HG03095 (cell line): Measurements from ENCODE around the gene SCAPER.

Source experiments
- ATAC-seq: cut with Tn5 transposase; IDR thresholded peaks from one replicate; pipeline ENCODE4 v1.9.1; 2021; ENCODE audit warnings: moderate library complexity; ENCODE audit not compliant: unreplicated experiment

Gene SCAPER

GRCh38 chr15:76684002-76684401 lies 221.1 kb downstream of the SCAPER start:
- ATAC-seq: no peak

GRCh38 chr15:76682833-76683232 lies 222.3 kb downstream of the SCAPER start:
- no peak for ATAC-seq

GRCh38 chr15:76682259-76682658 lies 222.9 kb downstream of the SCAPER start:
- no peak for ATAC-seq

DNA sequence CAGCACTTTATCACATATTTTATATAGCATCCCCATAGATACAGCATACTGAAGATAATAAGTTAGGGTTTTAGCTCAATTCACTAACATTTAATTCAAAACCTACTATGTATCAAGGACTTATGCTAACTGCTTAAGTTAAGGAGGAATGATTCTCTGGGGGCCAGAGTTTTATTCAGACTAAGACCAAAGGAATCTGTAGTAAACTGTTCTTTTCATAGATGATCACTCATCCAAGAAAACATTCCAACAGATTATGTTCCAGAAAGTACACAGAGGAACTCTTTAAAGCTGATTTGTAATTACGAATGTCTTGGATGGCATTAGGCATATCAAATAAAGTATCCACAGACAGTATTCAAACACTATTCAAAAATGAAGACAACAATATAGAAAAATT lies 226.4 kb downstream of the SCAPER start:
- no peak for ATAC-seq

DNA sequence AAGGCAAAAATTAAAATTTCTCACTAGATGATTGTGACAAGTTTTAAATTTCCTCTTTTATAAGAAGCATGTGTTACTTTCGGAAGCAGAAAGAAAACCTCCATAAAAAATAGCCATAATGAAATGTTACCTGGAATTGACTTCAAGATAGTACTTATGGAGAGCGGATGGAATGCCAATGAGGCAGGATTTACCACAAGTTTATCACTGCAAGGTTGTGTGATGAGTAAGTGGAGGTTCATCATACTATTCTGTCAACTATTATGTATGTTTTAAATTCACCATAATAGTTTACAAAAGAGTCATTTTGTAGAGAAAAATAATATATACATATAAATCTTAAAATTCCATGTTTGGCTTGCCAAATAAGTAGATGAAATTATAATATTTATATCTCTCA lies 230.3 kb downstream of the SCAPER start:
- ATAC-seq: no peak

- no peak for ATAC-seq
Measured at GRCh38 chr15:76669521-76670207, 235.5 kb downstream of the SCAPER start.

GRCh38 chr15:76668900-76669299 lies 236.2 kb downstream of the SCAPER start:
- no peak for ATAC-seq

DNA sequence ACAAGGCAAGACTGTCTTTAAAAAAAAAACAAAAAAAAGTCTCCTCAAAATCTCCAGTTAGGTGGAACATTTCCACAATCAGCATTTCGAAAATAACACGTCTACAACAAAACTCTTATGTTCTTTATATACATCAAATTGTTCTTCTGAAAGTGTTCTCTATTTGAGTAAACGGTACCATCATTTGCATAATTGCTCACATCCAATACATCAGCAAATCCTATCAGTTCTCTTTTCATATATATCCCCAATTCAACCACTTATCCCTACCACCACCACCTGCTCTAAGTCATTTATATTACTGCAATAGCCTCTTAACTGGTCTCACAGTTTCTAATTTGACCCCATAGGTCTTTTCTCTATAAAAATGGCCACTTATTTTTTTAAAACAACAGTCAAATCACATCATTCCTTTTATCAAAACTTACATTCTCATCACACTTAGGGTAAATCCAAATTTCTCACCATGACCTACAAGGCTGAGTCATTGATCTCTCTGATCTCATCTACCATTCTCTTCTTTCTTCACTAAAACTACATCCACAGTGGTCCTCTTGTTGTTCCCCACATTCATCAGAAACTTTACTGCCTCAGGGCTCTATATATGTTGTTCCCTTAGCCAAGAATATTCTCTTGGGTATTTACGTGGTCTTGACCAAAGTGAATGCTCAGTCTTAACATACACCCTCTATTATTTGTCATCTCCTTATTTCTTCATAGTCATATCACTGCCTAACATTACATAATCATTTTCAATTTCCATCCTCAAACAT lies 237.0 kb downstream of the SCAPER start:
- no peak for ATAC-seq

- no peak for ATAC-seq
Measured at GRCh38 chr15:76664895-76665294, 240.2 kb downstream of the SCAPER start.

DNA sequence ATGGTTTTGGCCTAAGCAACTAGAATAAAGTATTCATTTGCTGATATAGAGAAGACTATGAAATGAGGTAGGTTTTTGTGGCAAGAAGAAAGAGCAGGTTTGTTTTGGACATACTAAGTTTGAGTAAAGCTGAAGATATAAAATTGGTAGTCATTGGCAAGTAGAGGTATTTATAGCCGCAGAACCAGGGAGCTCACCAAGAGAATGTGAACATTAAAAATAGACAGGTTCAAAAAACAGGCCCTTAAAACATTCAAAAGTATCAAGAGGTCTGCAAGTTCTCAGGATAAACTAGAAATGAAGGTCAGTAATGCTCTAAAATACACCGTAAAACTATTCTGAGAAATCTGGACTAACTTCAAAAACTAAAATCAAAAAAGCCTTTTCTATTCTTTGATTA lies 240.7 kb downstream of the SCAPER start:
- no peak for ATAC-seq

GRCh38 chr15:76663529-76663928 lies 241.6 kb downstream of the SCAPER start:
- no peak for ATAC-seq

DNA sequence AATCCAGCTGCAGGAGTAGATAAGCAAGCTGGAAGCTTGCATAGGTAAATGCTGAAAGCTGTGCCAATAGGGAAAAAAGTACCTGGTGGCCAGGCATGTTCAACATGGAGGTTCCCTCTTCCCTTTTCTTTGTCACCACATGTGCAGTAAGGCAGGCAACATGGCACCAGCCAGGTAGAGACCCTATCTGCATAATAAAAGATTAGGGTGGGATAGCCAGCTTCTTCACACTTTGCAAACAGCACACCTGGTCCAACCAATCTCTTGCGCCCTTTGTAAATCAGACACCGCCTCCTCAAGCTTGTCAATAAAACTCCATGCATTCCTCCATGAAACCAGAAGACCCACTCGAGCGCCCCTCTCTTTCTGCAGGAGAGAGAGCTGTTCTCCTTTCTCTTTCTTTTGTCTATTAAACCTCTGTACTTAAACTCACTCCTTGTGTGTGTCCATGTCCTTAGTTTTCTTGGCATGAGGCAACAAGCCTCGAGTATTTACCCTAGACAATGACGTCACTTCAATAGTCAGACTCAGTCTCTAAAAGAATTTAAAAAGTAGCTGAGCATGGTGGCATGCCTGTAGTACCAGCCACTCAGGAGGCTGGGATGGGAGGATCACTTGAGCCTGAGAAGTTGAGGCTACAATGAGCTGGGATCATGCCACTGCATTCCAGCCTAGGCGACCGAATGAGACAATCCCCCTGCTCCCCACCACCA lies 256.3 kb downstream of the SCAPER start:
- ATAC-seq: no peak

DNA sequence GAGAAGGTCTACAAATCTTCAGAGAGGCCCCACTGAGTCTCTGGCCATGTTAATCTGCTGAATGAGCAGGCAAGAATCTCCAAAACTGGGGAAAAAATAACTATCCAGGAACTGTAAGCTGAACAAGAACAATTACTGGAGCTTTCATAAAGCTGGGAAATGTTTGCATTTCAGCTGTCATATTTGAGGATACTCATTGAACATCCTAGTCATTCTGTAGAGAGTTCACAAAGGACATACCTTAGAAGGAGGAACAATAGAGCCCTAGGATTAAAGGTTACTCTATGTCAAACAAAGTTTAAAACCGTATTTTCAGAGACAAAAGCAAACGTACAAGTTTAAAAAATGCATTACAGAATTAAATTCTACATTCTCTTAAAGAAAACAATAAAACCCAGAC lies 257.5 kb downstream of the SCAPER start:
- no peak for ATAC-seq

DNA sequence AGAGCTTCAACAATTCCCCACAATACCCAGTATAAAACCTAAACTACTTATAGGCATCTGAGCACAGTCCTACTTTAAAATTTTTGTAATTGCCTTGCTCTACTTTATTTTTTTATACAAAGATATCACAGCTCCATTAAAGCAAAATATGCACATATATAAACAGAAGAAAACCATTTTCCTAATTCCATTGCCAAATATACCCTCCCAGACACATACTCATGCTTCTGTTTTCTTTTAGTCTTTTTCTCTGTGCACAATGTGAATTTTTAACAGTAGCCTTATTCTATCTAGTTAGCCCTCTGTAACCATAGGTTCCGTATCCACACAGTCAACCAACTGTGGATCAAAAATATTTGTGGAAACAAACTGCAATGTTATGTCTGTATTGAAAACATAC lies 260.5 kb downstream of the SCAPER start:
- no peak for ATAC-seq

DNA sequence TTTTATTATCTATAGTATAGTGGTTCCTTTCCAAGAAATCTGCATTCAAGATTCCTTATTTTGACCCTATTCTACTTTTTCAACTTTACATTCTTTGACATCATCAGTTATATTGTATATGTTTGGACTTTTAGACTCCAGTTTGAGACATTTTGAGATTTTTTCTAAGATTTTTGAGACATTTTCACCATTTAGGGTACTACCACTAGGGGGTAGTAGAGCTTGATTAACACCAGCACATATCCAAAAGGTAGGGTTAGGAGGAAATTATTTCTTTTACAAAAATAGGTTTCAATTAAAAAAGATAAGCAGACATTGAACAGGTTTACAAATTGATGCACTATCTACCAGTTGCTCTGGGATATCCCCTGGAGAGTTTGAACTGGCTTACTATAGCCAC lies 262.5 kb downstream of the SCAPER start:
- no peak for ATAC-seq

- ATAC-seq: no peak
Measured at GRCh38 chr15:76637166-76637565, 268.0 kb downstream of the SCAPER start.

- no peak for ATAC-seq
Measured at GRCh38 chr15:76636059-76636458, 269.1 kb downstream of the SCAPER start.

DNA sequence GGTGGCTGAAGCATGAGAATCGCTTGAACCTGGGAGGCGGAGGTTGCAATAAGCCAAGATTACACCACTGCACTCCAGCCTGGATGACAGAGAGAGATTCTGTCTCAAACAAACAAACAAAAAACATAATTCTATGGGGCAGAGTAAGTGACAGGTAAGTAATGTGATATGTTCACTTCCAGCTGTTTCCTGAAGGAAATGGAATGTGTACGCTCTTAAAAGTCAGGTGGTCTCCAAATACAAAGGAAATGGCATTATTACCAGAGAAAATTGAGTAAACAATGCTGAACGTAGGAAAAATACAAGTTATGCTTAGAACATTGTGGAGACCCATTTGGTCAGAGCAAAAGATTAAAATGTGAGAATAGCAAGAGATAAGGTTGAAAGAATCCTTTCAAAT lies 278.5 kb downstream of the SCAPER start:
- ATAC-seq: no peak

DNA sequence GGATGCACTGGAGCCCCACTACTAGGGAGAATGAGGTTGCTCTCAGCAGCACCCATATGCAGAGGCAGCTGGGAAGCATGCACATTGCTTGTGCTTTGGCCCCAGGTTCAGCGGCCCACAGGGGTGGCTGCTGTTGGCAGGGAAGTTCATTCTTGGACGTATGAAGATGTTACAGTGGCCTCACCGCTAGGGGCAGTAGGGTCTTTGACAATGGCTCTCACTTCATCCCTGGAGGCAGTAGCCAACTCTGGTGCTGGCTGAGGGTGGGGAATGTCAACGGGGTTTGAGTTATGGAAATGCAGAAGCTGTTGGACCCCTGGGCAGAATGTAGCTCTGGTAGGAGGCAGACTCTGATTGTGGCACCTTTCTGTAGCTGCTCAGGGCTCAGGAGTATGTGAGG lies 279.9 kb downstream of the SCAPER start:
- ATAC-seq: no peak

GRCh38 chr15:76614725-76615124 lies 290.4 kb downstream of the SCAPER start:
- no peak for ATAC-seq

DNA sequence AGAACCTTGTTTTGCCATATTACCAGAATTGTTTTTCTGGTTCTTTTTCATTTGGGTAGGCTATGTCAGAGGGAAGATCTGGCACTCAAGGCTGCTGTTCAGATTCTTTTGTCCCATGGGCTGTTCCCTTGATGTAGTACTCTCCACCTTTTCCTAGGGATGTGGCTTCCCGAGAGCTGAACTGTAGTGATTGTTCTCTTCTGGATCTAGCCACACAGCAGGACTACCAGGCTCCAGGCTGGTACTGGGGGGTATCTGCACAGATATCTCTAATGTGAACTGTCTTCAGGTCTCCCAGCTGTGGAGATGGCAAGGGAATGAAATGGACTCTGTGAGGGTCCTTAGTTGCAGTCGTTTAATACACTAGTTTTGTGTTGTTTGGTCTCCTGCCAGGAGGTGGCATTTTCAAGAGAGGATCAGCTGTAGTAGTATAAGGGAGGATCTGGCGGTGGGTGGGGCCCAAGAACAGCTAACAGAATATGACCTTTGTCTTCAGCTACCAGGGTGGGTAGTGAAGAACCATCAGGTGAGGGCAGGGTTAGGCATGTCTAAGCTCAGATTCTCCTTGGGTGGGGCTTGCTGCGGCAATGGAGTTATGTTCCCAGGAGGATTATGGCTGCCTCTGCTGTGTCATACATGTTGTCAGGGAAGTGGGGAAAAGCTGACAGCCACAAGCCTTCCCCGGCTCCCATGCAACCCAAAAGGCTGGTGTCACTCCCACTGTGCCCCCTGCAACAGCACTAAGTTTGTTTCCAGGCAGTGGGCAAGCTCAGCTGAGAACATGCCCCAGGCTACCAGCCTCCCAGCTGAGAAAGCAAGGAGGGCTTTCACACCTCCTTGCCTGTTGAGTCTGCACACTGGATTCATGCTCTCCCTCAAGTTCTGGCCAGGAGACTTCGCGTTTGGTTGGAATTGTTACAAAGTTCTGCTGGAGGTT lies 316.1 kb downstream of the SCAPER start:
- ATAC-seq: no peak
